GM18867 (cell line): Measurements from ENCODE around the gene NEUROG1.

Source experiments
- ATAC-seq: cut with Tn5 transposase; IDR thresholded peaks from one replicate; pipeline ENCODE4 v1.9.1; 2021; ENCODE audit warnings: mild to moderate bottlenecking, moderate library complexity; ENCODE audit not compliant: unreplicated experiment

The NEUROG1 gene

GRCh38 chr5:135565266-135565665 is 29.5 kb upstream of the NEUROG1 start:
- ATAC-seq: no peak

GRCh38 chr5:135564331-135564730 is 28.6 kb upstream of the NEUROG1 start:
- no peak for ATAC-seq

GRCh38 chr5:135561266-135561665 is 25.5 kb upstream of the NEUROG1 start:
- ATAC-seq: no peak

- peak; percentile 98 for ATAC-seq
Observed at GRCh38 chr5:135560858-135561257, 25.1 kb upstream of the NEUROG1 start.

- no peak for ATAC-seq
Observed at GRCh38 chr5:135559354-135559753, 23.6 kb upstream of the NEUROG1 start.

- no peak for ATAC-seq
Observed at GRCh38 chr5:135557076-135557838, 21.5 kb upstream of the NEUROG1 start.

- no peak for ATAC-seq
Observed at GRCh38 chr5:135556620-135557019, 20.9 kb upstream of the NEUROG1 start.

GRCh38 chr5:135555530-135555929 is 19.8 kb upstream of the NEUROG1 start:
- no peak for ATAC-seq

GRCh38 chr5:135553688-135554462 is 18.1 kb upstream of the NEUROG1 start:
- ATAC-seq: no peak

GRCh38 chr5:135551593-135552447 is 16.1 kb upstream of the NEUROG1 start:
- peak; percentile 82 for ATAC-seq

GRCh38 chr5:135549413-135549812 is 13.6 kb upstream of the NEUROG1 start:
- no peak for ATAC-seq

GRCh38 chr5:135547590-135548254 is 12.0 kb upstream of the NEUROG1 start:
- no peak for ATAC-seq

- ATAC-seq: no peak
Observed at GRCh38 chr5:135546912-135547311, 11.1 kb upstream of the NEUROG1 start.

- ATAC-seq: no peak
Observed at GRCh38 chr5:135546101-135546500, 10.3 kb upstream of the NEUROG1 start.

GRCh38 chr5:135545099-135545498 is 9.3 kb upstream of the NEUROG1 start:
- ATAC-seq: no peak

- no peak for ATAC-seq
Observed at GRCh38 chr5:135543485-135544304, 7.9 kb upstream of the NEUROG1 start.

GRCh38 chr5:135543001-135543484 is 7.3 kb upstream of the NEUROG1 start:
- no peak for ATAC-seq

GRCh38 chr5:135541807-135542502 is 6.2 kb upstream of the NEUROG1 start:
- ATAC-seq: no peak

- no peak for ATAC-seq
Observed at GRCh38 chr5:135539430-135540005, 3.8 kb upstream of the NEUROG1 start.
